ENCODE data around the gene GP9.

GP9 gene

DNA sequence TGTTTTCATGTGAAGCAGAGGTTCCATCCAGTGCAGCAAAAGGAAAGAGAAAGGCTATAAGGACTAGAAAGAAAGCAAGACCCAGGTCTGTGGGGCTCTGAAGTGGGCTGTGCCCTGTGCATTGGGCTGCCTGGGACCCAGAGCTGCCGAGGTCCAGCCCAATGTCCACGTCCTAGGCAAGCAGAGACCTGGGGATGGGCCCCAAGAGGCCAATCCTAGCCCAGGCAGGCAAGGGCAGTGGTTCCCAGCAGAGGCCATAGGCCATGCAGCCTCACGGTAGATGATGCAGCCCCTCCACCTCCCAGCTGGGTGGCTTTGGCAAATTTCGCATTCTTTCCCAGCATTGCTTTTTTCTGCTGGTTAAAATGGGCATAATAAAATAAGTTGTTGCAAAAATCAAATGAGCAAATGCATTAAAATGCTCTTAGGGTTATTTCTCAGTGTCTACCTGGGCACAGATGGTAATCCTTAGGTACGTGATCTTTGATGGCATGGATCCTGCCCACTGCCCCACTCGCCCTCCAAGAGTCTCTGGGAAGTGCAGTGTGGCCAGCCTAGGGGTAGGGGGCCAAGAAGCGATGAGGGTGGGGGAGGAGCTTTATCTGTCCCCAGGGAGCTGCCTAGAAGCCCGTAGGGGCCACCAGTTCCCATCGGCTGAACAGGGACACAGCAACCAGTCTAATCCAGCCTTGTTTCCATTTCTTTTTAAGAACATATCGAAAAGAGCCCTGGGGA is 22.3 kb upstream of the GP9 start:
- no peak overlapping the region for H3K4me3 ChIP-seq (ENCODE audit: low read depth, low read length)
- in situ Hi-C loops (cut with HindIII; ENCODE audit: low sequenced_read_pairs) = no loop called here
- DNase-seq (ENCODE audit: low read depth, low spot score) = no peak
- TF ChIP-seq CTCF (IDR thresholded peaks at IDR 0.05; ENCODE audit: low read depth, low read length) = no peak

DNA sequence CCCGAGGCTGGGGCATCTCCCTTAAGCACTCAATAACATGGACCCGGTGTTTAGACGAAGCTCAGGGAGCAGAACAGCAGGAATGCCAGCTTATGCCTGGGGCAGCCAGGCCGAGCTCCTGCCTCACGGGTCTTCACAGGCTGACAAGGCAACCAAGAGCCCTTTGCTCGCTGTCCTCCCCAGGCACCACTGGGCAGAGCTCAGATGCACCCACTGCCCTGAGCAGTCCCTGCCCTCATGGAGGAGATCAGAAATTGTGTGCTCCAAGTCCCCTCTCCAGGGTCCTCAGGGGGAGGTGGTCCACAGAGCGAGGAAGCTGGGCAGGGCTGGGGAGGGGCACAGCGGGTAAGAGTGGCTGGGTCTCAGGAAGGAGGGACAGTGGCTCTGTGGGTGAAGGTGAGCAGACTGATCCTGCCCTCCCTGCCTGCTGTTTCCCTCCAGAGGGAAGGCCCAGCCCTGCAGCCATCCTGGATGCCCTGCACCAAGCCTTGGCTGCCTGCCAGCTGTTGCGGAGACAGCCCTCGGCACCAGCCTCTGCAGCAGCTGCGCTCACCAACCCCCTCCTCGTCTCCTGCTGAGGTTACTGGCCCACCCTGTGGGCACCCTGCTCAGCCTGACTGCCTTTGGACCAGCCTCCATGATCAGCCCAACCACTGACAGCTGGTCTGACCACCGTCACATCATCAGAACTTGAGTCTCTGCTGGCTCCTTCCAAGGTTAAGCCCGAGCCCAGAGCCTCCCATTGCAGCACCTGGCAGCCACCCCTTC is 21.1 kb upstream of the GP9 start:
- in situ Hi-C loops (cut with HindIII; ENCODE audit: low sequenced_read_pairs) = no loop called here
- no peak for DNase-seq (ENCODE audit: low read depth, low spot score)
- no peak overlapping the region for H3K4me3 ChIP-seq (ENCODE audit: low read depth, low read length)
- TF ChIP-seq CTCF (IDR thresholded peaks at IDR 0.05; ENCODE audit: low read depth, low read length) = no peak

GRCh38 chr3:129040039-129040336 is 20.6 kb upstream of the GP9 start:
- no peak for TF ChIP-seq CTCF (IDR thresholded peaks at IDR 0.05; ENCODE audit: low read depth, low read length)
- in situ Hi-C loops (cut with HindIII; ENCODE audit: low sequenced_read_pairs) = no loop called here

DNA sequence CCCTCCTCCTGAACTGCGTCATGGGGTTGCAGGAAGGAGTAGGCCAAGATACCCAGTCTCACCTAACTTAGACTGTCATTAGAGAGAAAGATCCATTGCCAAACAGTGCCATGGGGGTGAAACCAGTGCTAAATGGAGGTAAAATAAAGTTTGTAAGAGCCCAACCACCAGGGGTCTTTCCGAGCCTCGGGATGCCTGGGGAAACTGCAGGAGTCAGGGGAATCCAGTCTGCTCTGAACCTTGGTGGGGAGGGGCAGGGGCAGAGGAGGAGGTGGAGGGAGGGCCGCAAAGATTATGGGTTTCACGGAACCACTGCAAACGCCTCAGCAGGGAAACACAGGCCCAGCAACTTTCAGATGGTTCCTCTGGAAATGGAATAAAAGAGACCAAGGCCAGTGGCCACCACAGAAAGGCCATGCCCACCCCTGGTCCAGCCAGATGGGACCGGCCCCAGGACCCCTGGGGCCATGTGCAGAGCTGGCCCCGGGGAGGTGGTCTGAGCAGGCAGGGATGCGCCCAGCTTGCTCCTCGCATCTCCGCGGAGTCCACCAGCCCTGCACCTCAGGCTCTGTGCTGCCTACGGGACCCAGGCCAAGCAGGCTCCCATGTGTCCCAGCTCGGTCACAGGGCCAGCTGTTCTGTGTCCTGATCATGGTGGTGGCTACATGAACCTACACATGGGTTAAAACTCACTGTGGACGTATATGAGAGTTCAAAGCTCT is 19.8 kb upstream of the GP9 start:
- in situ Hi-C loops (cut with HindIII; ENCODE audit: low sequenced_read_pairs) = no loop called here
- H3K4me3 ChIP-seq (ENCODE audit: low read depth, low read length) = no peak overlapping the region
- DNase-seq (ENCODE audit: low read depth, low spot score) = no peak
- TF ChIP-seq CTCF (IDR thresholded peaks at IDR 0.05; ENCODE audit: low read depth, low read length) = no peak

More at GRCh38 chr3:129040039-129040336, 20.6 kb upstream of the GP9 start:
- DNase-seq (ENCODE audit: low read depth, low spot score) = no peak
- H3K4me3 ChIP-seq (ENCODE audit: low read depth, low read length) = no peak overlapping the region

- in situ Hi-C loops (cut with HindIII; ENCODE audit: low sequenced_read_pairs) = no loop called here
- H3K4me3 ChIP-seq (ENCODE audit: low read depth, low read length) = no peak overlapping the region
- no peak for TF ChIP-seq CTCF (IDR thresholded peaks at IDR 0.05; ENCODE audit: low read depth, low read length)
- no peak for DNase-seq (ENCODE audit: low read depth, low spot score)
Measured at GRCh38 chr3:129045675-129046036, 14.9 kb upstream of the GP9 start.

- in situ Hi-C loops (cut with HindIII; ENCODE audit: low sequenced_read_pairs) = no loop called here
- no peak for DNase-seq (ENCODE audit: low read depth, low spot score)
- no peak overlapping the region for H3K4me3 ChIP-seq (ENCODE audit: low read depth, low read length)
- TF ChIP-seq CTCF (IDR thresholded peaks at IDR 0.05; ENCODE audit: low read depth, low read length) = no peak
Measured at GRCh38 chr3:129046037-129046731, 14.4 kb upstream of the GP9 start.

All from astrocyte of the spinal cord (primary cell).